MM.1S (cell line): ENCODE data around the gene C17orf50.

ENCODE experiments used
- DNase-seq: peaks from one replicate; pipeline ENCODE4 v3.0.0-alpha.2; 2015
- H2AFZ ChIP-seq: fragments of 300-600 bp; sonication (generic); 2 replicates; pipeline ENCODE4 v1.6.0; 2016; ENCODE audit warnings: antibody characterized with exemption, low read length
- H3F3A ChIP-seq: fragments of 300-600 bp; sonication (generic); 2 replicates; pipeline ENCODE4 v1.6.1; 2016; ENCODE audit warnings: mild to moderate bottlenecking, antibody characterized with exemption, low read length, moderate library complexity, mixed read lengths; ENCODE audit not compliant: insufficient read depth
- H3K27ac ChIP-seq: fragments of 300-600 bp; sonication (generic); 2 replicates; pipeline ENCODE4 v1.5.1; 2016; ENCODE audit warnings: mild to moderate bottlenecking, low read length
- H3K27me3 ChIP-seq: fragments of 300-600 bp; sonication (generic); replicated peaks from 2 replicates; pipeline ENCODE4 v1.6.0; 2016; ENCODE audit warnings: low read length; ENCODE audit not compliant: insufficient read depth
- H3K36me3 ChIP-seq: fragments of 300-600 bp; sonication (generic); replicated peaks from 2 replicates; pipeline ENCODE4 v1.6.1; 2016; ENCODE audit warnings: mild to moderate bottlenecking, low read length, mixed read lengths; ENCODE audit not compliant: insufficient read depth
- H3K4me1 ChIP-seq: fragments of 300-600 bp; sonication (generic); 2 replicates; pipeline ENCODE4 v1.6.1; 2016; ENCODE audit warnings: low read length, mixed read lengths
- H3K4me2 ChIP-seq: fragments of 300-600 bp; sonication (generic); 2 replicates; pipeline ENCODE4 v1.6.0; 2016; ENCODE audit warnings: low read depth, low read length
- H3K4me3 ChIP-seq: fragments of 300-600 bp; sonication (generic); 2 replicates; pipeline ENCODE4 v1.5.1; 2016; ENCODE audit warnings: low read length, mixed read lengths
- H3K79me2 ChIP-seq: fragments of 300-600 bp; sonication (generic); 2 replicates; pipeline ENCODE4 v1.6.1; 2016; ENCODE audit warnings: mixed run types, low read length, mixed read lengths
- H3K9ac ChIP-seq: fragments of 300-600 bp; sonication (generic); 2 replicates; pipeline ENCODE4 v1.6.1; 2016; ENCODE audit warnings: low read length, mixed read lengths
- H3K9me2 ChIP-seq: fragments of 300-600 bp; sonication (generic); replicated peaks from 2 replicates; pipeline ENCODE4 v1.6.1; 2016; ENCODE audit warnings: mild to moderate bottlenecking, low read length, mixed read lengths; ENCODE audit not compliant: insufficient read depth
- H3K9me3 ChIP-seq: fragments of 300-600 bp; sonication (generic); replicated peaks from 2 replicates; pipeline ENCODE4 v1.6.1; 2016; ENCODE audit warnings: mild to moderate bottlenecking, low read length, mixed read lengths; ENCODE audit not compliant: insufficient read depth
- H4K20me1 ChIP-seq: fragments of 300-600 bp; sonication (generic); 2 replicates; pipeline ENCODE4 v1.6.1; 2016; ENCODE audit warnings: mild to moderate bottlenecking, low read length, moderate library complexity, mixed read lengths; ENCODE audit not compliant: insufficient read depth
- EZH2 ChIP-seq: fragments of 300-600 bp; sonication (generic); optimal IDR thresholded peaks from 2 replicates; pipeline ENCODE3; 2017; ENCODE audit warnings: low read depth, mild to moderate bottlenecking, antibody characterized with exemption, low read length, mixed read lengths
- EZH2phosphoT487 ChIP-seq: fragments of 300-600 bp; sonication (generic); IDR thresholded peaks from 2 replicates; pipeline ENCODE4 v1.6.1; 2018; ENCODE audit warnings: antibody characterized with exemption, low read length
- TF ChIP-seq, protein P1 (sequence below): fragments of 300-600 bp; sonication (generic); IDR thresholded peaks from 2 replicates; pipeline ENCODE4 v1.5.1; 2016; ENCODE audit warnings: antibody characterized with exemption, low read length, mixed read lengths

The C17orf50 gene

DNA sequence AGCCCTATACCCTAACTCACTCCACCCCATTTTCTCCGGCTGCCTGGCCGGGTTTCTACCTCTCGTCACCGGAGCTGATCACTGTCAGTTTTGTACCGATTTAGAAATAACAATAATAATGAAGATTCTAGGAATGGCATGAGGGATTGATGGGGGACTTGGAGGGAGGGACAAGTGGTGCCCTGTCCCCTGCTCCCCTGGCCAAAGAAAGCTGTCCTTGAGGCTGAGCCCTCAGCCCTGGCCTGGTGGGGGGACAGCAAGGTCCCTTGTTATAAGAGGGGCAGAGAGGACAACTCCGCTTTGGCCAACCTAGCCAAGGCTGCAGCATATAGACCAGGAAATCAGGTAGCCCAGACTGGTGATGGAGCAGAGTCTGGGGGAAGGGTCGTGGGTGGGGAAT, 18.2 kb upstream of the C17orf50 start:
- no peak overlapping the region for H3K9ac ChIP-seq
- no peak for DNase-seq
- H3K9me2 ChIP-seq: no peaks in the 10 kb centered on the region
- no peak overlapping the region for H3K4me3 ChIP-seq
- no peaks in the 10 kb centered on the region for H4K20me1 ChIP-seq
- TF ChIP-seq, protein P1, sequence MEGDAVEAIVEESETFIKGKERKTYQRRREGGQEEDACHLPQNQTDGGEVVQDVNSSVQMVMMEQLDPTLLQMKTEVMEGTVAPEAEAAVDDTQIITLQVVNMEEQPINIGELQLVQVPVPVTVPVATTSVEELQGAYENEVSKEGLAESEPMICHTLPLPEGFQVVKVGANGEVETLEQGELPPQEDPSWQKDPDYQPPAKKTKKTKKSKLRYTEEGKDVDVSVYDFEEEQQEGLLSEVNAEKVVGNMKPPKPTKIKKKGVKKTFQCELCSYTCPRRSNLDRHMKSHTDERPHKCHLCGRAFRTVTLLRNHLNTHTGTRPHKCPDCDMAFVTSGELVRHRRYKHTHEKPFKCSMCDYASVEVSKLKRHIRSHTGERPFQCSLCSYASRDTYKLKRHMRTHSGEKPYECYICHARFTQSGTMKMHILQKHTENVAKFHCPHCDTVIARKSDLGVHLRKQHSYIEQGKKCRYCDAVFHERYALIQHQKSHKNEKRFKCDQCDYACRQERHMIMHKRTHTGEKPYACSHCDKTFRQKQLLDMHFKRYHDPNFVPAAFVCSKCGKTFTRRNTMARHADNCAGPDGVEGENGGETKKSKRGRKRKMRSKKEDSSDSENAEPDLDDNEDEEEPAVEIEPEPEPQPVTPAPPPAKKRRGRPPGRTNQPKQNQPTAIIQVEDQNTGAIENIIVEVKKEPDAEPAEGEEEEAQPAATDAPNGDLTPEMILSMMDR: no peak
- TF ChIP-seq EZH2phosphoT487 (no peak), EZH2 (no peak)
- no peak overlapping the region for H3K27ac ChIP-seq
- H3K36me3 ChIP-seq: no peaks in the 10 kb centered on the region
- H3K79me2 ChIP-seq: no peaks in the 10 kb centered on the region
- no peaks in the 10 kb centered on the region for H3F3A ChIP-seq
- no peak overlapping the region for H3K4me2 ChIP-seq
- peaks cover 33% of the 10 kb centered on the region for H3K27me3 ChIP-seq
- no peak overlapping the region for H2AFZ ChIP-seq
- H3K4me1 ChIP-seq: no peaks in the 10 kb centered on the region
- no peaks in the 10 kb centered on the region for H3K9me3 ChIP-seq

DNA sequence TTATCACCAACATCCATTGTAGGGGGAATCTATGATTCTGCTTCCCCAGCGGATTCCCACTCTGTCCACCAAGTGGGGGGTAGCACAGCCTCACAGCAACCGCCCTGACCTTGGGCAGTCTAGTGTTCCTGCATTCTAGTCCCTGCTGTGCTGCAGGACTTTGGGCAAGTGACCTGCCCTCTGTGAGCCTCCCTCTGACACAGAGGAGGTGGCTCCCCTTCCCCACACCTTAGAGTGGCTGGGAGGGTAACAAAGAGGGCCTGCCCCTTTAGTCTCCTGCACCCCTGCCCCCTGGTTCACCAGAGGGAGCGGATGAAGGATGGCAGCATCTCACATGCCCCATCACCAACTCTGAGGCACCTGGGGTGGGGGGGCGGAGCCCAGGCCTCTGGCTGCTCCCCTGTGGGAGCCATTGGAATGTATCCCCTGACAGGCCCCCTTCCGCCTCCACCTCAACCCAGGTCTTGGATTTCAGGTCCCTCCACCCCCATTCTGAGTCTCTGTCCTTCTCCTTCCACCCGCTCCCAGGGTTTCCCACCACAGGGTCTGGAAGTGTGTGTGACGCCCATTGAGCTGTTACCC, 17.7 kb upstream of the C17orf50 start:
- DNase-seq: no peak
- Histone ChIP-seq H3K27ac (no peak overlapping the region), H3K9me3 (no peaks in the 10 kb centered on the region), H3F3A (no peaks in the 10 kb centered on the region), H3K79me2 (no peaks in the 10 kb centered on the region), H3K9ac (no peak overlapping the region), H3K4me1 (no peaks in the 10 kb centered on the region), H3K36me3 (no peaks in the 10 kb centered on the region), H2AFZ (no peak overlapping the region), H4K20me1 (no peaks in the 10 kb centered on the region), H3K4me3 (no peak overlapping the region), H3K4me2 (no peak overlapping the region), H3K9me2 (no peaks in the 10 kb centered on the region), H3K27me3 (peaks cover 35% of the 10 kb centered on the region)
- TF ChIP-seq EZH2phosphoT487 (no peak), EZH2 (no peak)
- TF ChIP-seq, protein P1: no peak

DNA sequence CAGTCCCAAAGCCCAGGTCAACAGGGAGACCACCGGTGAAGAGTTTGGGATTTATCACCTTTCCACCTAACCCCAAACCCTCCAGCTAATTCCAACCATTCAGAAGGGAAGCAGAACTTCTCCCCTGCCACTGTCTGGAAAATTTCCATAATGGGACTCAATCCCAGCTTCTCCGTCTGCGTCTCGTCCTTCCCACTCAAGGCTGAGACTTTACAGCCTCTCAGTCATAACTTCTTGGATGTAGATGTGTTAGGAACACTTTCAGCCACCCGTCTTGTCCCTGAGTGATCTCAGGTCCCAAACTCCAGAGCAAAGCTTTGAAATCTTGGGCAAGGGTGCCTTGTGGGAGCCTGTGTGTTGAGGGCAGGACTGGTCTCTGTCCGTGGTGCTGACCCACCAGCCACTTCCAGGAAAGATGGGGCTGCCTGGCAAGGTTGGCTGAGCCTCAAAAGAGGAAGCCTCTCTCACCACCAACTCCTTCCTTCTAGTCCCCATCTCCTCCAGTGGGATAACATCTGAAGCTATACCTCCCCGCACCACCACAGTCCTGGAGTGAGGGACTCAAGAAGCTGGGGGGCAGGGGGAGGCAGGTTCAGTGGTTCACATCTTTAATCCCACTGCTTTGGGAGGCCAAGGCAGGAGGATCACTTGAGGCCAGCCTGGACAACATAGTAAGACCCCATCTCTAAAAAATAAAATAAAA, 16.9 kb upstream of the C17orf50 start:
- Histone ChIP-seq H3K27ac (no peak overlapping the region), H3K9me3 (no peaks in the 10 kb centered on the region), H3K79me2 (no peaks in the 10 kb centered on the region), H2AFZ (no peak overlapping the region), H3K4me3 (no peak overlapping the region), H3F3A (no peaks in the 10 kb centered on the region), H3K27me3 (peaks cover 43% of the 10 kb centered on the region), H4K20me1 (no peaks in the 10 kb centered on the region), H3K4me2 (no peak overlapping the region), H3K36me3 (no peaks in the 10 kb centered on the region), H3K4me1 (no peaks in the 10 kb centered on the region), H3K9ac (no peak overlapping the region), H3K9me2 (no peaks in the 10 kb centered on the region)
- DNase-seq: no peak
- no peak for TF ChIP-seq EZH2
- TF ChIP-seq, protein P1: no peak
- no peak for TF ChIP-seq EZH2phosphoT487
